ENCODE data around the gene VAV3. TPM values are rescaled to one million over a fixed set of nuclear protein-coding genes. Genes with fewer than 3 reads are reported as not detected.

The VAV3 gene
- total and polyA plus RNA-seq, 4 donors = 1.7 to 14.4 (median 7.6) TPM

- H3K27me3 ChIP-seq (ENCODE audit: control insufficient read depth in 3 of 3, insufficient read depth in 3 of 3, low read length in 2 of 3) = no peaks in the 10 kb centered on the region
- H3K9me3 ChIP-seq (ENCODE audit: control insufficient read depth in 4 of 4, insufficient read depth in 3 of 4, low read length in 3 of 4) = no peaks in the 10 kb centered on the region
- DNase-seq (no peak), ATAC-seq (ENCODE audit: insufficient read depth, low FRiP score) (no peak)
- 81 to 84% methylated on average over 4 of the region's 4 CpGs for WGBS, 2 donors
- no peak overlapping the region for H3K9ac ChIP-seq (ENCODE audit: insufficient read depth in 1 of 2, low read length in 2 of 2)
- TF ChIP-seq, protein P1, sequence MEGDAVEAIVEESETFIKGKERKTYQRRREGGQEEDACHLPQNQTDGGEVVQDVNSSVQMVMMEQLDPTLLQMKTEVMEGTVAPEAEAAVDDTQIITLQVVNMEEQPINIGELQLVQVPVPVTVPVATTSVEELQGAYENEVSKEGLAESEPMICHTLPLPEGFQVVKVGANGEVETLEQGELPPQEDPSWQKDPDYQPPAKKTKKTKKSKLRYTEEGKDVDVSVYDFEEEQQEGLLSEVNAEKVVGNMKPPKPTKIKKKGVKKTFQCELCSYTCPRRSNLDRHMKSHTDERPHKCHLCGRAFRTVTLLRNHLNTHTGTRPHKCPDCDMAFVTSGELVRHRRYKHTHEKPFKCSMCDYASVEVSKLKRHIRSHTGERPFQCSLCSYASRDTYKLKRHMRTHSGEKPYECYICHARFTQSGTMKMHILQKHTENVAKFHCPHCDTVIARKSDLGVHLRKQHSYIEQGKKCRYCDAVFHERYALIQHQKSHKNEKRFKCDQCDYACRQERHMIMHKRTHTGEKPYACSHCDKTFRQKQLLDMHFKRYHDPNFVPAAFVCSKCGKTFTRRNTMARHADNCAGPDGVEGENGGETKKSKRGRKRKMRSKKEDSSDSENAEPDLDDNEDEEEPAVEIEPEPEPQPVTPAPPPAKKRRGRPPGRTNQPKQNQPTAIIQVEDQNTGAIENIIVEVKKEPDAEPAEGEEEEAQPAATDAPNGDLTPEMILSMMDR (IDR thresholded peaks at IDR 0.05; ENCODE audit: control extremely low read depth, extremely low read depth) = no peak
- no peaks in the 10 kb centered on the region for H3K4me1 ChIP-seq (ENCODE audit: control insufficient read depth in 5 of 5, insufficient read depth in 5 of 5, low read length in 5 of 5)
- no peaks in the 10 kb centered on the region for H3K36me3 ChIP-seq (ENCODE audit: control insufficient read depth in 4 of 4, insufficient read depth in 4 of 4, low read length in 4 of 4)
- no peak overlapping the region for H3K27ac ChIP-seq (ENCODE audit: low read depth in 1 of 2, low read length in 1 of 2)
- no peak overlapping the region for H3K4me3 ChIP-seq
Observed at GRCh38 chr1:107546576-107546975, 418.4 kb downstream of the VAV3 start.

DNA sequence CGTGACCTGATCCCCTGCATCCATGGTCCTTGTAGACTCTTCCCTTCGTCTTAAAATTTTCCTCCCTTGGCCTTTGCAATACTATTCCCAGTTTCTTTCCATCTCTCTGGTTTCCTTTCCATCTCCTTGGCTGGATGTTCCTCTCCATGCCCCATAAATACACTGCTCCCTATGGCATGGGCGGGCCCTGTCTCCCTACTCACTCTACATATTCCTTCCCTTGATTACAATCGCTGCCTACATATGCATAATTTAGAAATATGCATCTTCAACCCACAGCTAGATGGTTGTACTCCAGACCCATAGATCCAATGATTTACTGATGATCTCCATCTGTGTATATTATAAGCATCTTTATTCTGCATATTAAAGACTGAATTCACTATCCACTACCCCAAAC, 419.1 kb downstream of the VAV3 start:
- DNase-seq (no peak), ATAC-seq (ENCODE audit: insufficient read depth, low FRiP score) (no peak)
- Histone ChIP-seq H3K27ac (ENCODE audit: low read depth in 1 of 2, low read length in 1 of 2) (no peak overlapping the region), H3K27me3 (ENCODE audit: control insufficient read depth in 3 of 3, insufficient read depth in 3 of 3, low read length in 2 of 3) (no peaks in the 10 kb centered on the region), H3K4me1 (ENCODE audit: control insufficient read depth in 5 of 5, insufficient read depth in 5 of 5, low read length in 5 of 5) (no peaks in the 10 kb centered on the region), H3K4me3 (no peak overlapping the region), H3K9me3 (ENCODE audit: control insufficient read depth in 4 of 4, insufficient read depth in 3 of 4, low read length in 3 of 4) (no peaks in the 10 kb centered on the region), H3K9ac (ENCODE audit: insufficient read depth in 1 of 2, low read length in 2 of 2) (no peak overlapping the region), H3K36me3 (ENCODE audit: control insufficient read depth in 4 of 4, insufficient read depth in 4 of 4, low read length in 4 of 4) (no peaks in the 10 kb centered on the region)
- WGBS, 2 donors = 85 to 89% methylated on average over 4 of the region's 4 CpGs
- TF ChIP-seq, protein P1 (IDR thresholded peaks at IDR 0.05; ENCODE audit: control extremely low read depth, extremely low read depth) = no peak

GRCh38 chr1:107545056-107545577, 419.9 kb downstream of the VAV3 start:
- WGBS, 2 donors = 62 to 66% methylated on average over 2 of the region's 2 CpGs
- no peak for ATAC-seq (ENCODE audit: insufficient read depth, low FRiP score)
- no peaks in the 10 kb centered on the region for H3K4me1 ChIP-seq (ENCODE audit: control insufficient read depth in 5 of 5, insufficient read depth in 5 of 5, low read length in 5 of 5)

More at GRCh38 chr1:107545056-107545577, 419.9 kb downstream of the VAV3 start:
- Histone ChIP-seq H3K36me3 (ENCODE audit: control insufficient read depth in 4 of 4, insufficient read depth in 4 of 4, low read length in 4 of 4) (no peaks in the 10 kb centered on the region), H3K9ac (ENCODE audit: insufficient read depth in 1 of 2, low read length in 2 of 2) (no peak overlapping the region), H3K27me3 (ENCODE audit: control insufficient read depth in 3 of 3, insufficient read depth in 3 of 3, low read length in 2 of 3) (no peaks in the 10 kb centered on the region), H3K4me3 (no peak overlapping the region), H3K9me3 (ENCODE audit: control insufficient read depth in 4 of 4, insufficient read depth in 3 of 4, low read length in 3 of 4) (no peaks in the 10 kb centered on the region), H3K27ac (ENCODE audit: low read depth in 1 of 2, low read length in 1 of 2) (no peak overlapping the region)
- TF ChIP-seq, protein P1 (IDR thresholded peaks at IDR 0.05; ENCODE audit: control extremely low read depth, extremely low read depth) = no peak
- no peak for DNase-seq
